ENCODE results near the gene CFP. TPM values are rescaled to one million over a fixed set of nuclear protein-coding genes. Genes with fewer than 3 reads are reported as not detected.

CFP gene
- total and polyA plus RNA-seq, 2 experiments from 2014 or later, result 0.17 to 0.23 TPM

DNA sequence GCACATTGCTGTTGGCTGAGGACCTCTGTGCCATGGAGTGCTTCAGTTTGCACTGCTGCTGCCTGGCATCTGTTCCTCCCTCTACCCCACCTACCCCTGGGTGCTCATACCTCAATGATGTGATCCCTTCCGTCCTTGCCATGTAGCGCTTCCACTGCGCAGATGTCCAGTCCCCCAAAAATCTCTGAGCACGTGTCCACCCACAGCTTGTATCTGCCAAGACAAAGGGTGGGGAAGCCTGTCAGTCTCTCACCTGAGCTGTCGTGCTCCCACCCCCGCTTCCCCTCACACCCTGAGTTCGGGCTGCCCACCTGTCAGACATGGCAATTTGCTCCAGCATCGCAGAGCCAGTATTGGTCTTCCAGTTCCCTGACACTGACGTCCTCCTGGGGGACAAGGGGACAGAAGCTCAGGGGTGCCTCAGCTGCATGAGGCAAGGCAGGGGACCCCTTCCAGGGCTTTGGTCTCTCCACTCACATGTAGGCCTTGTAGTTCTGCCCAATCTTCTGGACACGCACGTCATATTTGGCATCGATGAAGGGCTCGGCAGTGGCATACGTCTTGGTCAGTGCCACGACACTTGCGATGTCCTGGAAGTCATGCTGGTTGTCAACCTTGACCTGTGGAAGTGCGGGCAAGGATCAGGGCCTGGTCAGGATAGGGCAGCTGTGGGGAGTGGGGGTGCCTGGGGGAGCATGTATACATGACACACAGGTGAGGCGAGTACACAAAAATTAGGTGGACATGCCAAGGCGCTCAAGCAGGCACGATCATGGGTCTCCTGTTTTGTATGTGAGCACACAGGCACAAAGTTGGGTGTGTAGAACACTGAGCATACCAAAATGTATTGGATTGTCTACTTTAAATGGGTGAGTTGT lies 53.5 kb downstream of the CFP start:
- Histone ChIP-seq H3K36me3 (replicated peaks; ENCODE audit: insufficient read depth, low read depth) (no peaks in the 10 kb centered on the region), H3K27me3 (no peaks in the 10 kb centered on the region), H3K4me2 (no peak overlapping the region), H3K4me3 (no peak overlapping the region), H2AFZ (no peak overlapping the region), H3K4me1 (ENCODE audit: insufficient read depth) (peaks cover 4% of the 10 kb centered on the region), H3K27ac (no peak overlapping the region), H4K20me1 (ENCODE audit: insufficient read depth, poor library complexity, severe bottlenecking) (no peaks in the 10 kb centered on the region), H3K9me2 (replicated peaks; ENCODE audit: insufficient read depth) (no peaks in the 10 kb centered on the region), H3K79me2 (no peaks in the 10 kb centered on the region), H3K9me3 (ENCODE audit: low read depth) (no peaks in the 10 kb centered on the region)
- no peak for DNase-seq (ENCODE audit: low spot score)
- 90% methylated on average over 20 of the region's 20 CpGs for WGBS (ENCODE audit: low lambda C conversion rate, missing lambda C conversion rate)
- TF ChIP-seq CTCF (IDR thresholded peaks at IDR 0.05; ENCODE audit: poor library complexity) (no peak), EZH2 (IDR thresholded peaks at IDR 0.05; ENCODE audit: borderline replicate concordance) (no peak), EZH2phosphoT487 (IDR thresholded peaks at IDR 0.05; ENCODE audit: low read depth, severe bottlenecking, unreplicated experiment) (no peak)

GRCh38 chrX:47574547-47575301 lies 55.0 kb downstream of the CFP start:
- H3K4me1 ChIP-seq (ENCODE audit: insufficient read depth), result peaks cover 4% of the 10 kb centered on the region
- no peak for DNase-seq (ENCODE audit: low spot score)
- H2AFZ ChIP-seq, result no peak overlapping the region
- no peaks in the 10 kb centered on the region for H3K9me2 ChIP-seq (replicated peaks; ENCODE audit: insufficient read depth)
- no peaks in the 10 kb centered on the region for H3K27me3 ChIP-seq
- H4K20me1 ChIP-seq (ENCODE audit: insufficient read depth, poor library complexity, severe bottlenecking), result no peaks in the 10 kb centered on the region
- 57% methylated on average over 17 of the region's 27 CpGs for WGBS (ENCODE audit: low lambda C conversion rate, missing lambda C conversion rate)
- peak overlapping the region; percentile 13 for H3K4me3 ChIP-seq
- peak overlapping the region; percentile 89 for H3K27ac ChIP-seq
- H3K36me3 ChIP-seq (replicated peaks; ENCODE audit: insufficient read depth, low read depth), result no peaks in the 10 kb centered on the region
- peak overlapping the region; percentile 81 for H3K4me2 ChIP-seq
- H3K9me3 ChIP-seq (ENCODE audit: low read depth), result no peaks in the 10 kb centered on the region
- no peak for TF ChIP-seq EZH2phosphoT487 (IDR thresholded peaks at IDR 0.05; ENCODE audit: low read depth, severe bottlenecking, unreplicated experiment)
- no peak for TF ChIP-seq EZH2 (IDR thresholded peaks at IDR 0.05; ENCODE audit: borderline replicate concordance)
- TF ChIP-seq CTCF (IDR thresholded peaks at IDR 0.05; ENCODE audit: poor library complexity), result no peak
- H3K79me2 ChIP-seq, result no peaks in the 10 kb centered on the region

GRCh38 chrX:47574076-47574546 lies 55.6 kb downstream of the CFP start:
- peak overlapping the region; percentile 13 for H3K4me3 ChIP-seq
- no peaks in the 10 kb centered on the region for H3K27me3 ChIP-seq
- peak overlapping the region; percentile 81 for H3K4me2 ChIP-seq
- peak overlapping the region; percentile 89 for H3K27ac ChIP-seq
- peak; percentile 35 for DNase-seq (ENCODE audit: low spot score)
- no peaks in the 10 kb centered on the region for H3K9me2 ChIP-seq (replicated peaks; ENCODE audit: insufficient read depth)
- H2AFZ ChIP-seq, result no peak overlapping the region
- H3K79me2 ChIP-seq, result no peaks in the 10 kb centered on the region
- peaks cover 4% of the 10 kb centered on the region for H3K4me1 ChIP-seq (ENCODE audit: insufficient read depth)
- 58% methylated on average over 18 of the region's 41 CpGs for WGBS (ENCODE audit: low lambda C conversion rate, missing lambda C conversion rate)
- TF ChIP-seq EZH2phosphoT487 (IDR thresholded peaks at IDR 0.05; ENCODE audit: low read depth, severe bottlenecking, unreplicated experiment) (no peak), EZH2 (IDR thresholded peaks at IDR 0.05; ENCODE audit: borderline replicate concordance) (no peak), CTCF (IDR thresholded peaks at IDR 0.05; ENCODE audit: poor library complexity) (no peak)
- H4K20me1 ChIP-seq (ENCODE audit: insufficient read depth, poor library complexity, severe bottlenecking), result no peaks in the 10 kb centered on the region
- no peaks in the 10 kb centered on the region for H3K36me3 ChIP-seq (replicated peaks; ENCODE audit: insufficient read depth, low read depth)
- no peaks in the 10 kb centered on the region for H3K9me3 ChIP-seq (ENCODE audit: low read depth)

Data from hepatocyte (in vitro differentiated cells).